Stimulated activated CD8-positive, alpha-beta memory T cell treated with anti-CD3 and anti-CD28 coated beads, Interleukin-12 subunit alpha, Interleukin-12 subunit beta, amount 100 ng/mL, for 1 hour (primary cell): Measurements from ENCODE around the gene SLC26A3.

ENCODE experiments used
- DNase-seq: peaks from one replicate; pipeline ENCODE4 v3.0.0-alpha.2; 2020; ENCODE audit warnings: low read depth

Gene SLC26A3

GRCh38 chr7:107815254-107815882 is 12.3 kb upstream of the SLC26A3 start:
- DNase-seq = no peak

DNA sequence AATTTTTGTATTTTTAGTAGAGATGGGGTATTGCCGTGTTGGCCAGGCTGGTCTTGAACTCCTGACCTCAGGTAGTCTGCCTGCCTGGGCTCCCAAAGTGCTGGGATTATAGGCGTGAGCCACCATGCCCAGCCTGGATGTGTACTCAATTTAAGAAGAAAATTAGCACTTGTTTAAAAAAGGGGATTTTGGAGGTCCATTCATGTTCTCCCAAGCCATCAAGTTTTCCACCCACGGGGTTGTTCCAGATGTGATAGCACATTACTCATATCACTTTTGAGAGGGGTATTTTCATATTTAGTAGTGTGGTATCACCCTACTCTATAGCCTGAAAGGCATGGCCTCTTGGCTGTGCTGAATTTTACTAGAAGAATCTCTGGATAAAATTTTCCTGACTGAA is 10.5 kb upstream of the SLC26A3 start:
- DNase-seq = no peak

DNA sequence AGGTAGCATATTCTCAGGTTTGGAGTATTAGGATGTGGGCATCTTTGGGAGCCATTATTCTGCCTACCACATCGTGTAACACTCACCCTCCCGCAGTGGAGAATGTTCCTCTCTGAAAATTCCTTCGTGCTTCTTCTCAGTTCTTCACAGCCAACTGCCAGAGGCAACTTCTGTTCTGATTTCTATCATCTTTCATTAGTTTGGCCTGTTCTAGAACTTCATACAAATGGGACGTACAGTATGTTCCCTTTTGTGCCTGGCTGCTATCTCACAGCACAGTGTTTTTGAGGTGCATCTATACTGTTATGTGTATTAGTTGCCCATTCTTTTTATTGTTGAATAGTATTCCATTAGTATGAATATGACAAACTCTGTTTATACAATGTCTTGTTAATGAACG is 8.9 kb upstream of the SLC26A3 start:
- no peak for DNase-seq

DNA sequence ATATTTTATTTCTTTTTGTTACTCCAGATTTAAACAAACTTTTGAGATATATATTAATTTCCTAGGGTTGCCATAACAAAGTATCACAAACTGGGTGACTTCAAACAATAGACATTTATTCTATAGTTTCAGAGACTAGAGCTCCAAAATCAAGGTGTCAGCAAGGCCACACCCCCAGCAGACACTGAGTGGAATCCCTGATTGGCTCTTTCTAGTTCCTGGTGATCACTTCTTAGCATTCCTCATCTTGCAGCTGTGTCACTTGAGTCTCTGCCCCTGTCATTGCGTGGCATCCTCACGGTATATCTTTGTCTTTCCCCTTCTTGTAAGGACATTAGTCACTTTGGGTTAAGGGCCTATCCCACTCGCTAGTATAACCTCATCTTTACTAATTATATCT is 7.6 kb upstream of the SLC26A3 start:
- DNase-seq = no peak

DNA sequence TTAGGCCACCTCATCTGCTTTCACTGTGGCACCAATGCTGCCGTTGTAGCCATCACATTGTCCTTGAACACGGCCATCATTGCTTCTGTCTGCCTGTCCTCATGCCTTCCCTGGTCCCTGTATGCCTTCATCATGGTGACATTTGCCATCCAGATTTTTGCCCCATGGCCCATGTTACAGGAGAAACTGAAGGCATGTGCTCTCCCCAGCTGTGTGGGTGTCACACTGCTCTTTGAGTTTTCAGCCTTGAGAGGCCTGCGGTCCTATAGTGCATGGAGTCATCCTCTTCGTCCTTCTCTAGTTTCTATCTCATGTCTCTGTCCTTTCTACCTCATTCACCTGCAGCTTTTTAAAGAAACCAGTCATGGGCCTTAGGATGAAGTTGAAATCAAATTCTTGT is 6.2 kb upstream of the SLC26A3 start:
- no peak for DNase-seq

- DNase-seq = no peak
Measured at GRCh38 chr7:107799647-107800264, 3.3 kb downstream of the SLC26A3 start.

DNA sequence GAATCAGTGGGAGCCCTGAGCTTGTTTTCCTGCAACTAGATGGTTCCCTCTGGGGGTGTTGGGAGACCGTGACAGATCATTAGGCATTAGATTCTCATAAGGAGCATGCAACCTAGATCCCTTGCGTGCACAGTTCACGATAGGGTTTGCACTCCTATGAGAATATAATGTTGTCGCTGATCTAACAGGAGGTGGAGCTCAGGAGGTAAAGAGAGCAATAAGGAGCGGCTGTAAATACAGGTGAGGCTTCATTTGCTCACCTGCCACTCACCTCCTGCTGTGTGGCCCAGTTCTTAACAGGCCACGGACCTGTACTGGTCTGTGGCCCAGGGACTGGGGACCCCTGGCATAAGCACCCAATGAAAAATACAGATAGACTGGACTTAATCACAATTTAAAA is 10.7 kb downstream of the SLC26A3 start:
- no peak for DNase-seq

DNA sequence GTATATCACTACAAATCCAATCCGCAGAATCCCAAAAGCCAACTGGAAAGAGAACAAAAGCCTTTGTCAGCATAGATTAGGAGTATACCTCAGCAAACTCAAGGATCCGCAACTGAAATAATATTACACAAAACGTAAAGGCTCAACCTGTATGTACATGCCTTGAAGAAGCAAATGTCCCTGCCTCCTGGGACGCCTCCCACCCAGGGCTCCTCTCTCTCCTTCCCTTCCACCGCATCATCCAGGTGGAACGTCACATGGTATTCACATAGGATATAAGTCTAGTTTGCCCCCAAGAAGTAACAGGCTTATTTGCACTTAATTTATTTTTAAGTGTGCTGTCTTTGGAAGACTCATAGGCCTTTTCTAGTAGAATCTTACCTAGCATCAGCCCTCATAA is 13.4 kb downstream of the SLC26A3 start:
- no peak for DNase-seq

DNA sequence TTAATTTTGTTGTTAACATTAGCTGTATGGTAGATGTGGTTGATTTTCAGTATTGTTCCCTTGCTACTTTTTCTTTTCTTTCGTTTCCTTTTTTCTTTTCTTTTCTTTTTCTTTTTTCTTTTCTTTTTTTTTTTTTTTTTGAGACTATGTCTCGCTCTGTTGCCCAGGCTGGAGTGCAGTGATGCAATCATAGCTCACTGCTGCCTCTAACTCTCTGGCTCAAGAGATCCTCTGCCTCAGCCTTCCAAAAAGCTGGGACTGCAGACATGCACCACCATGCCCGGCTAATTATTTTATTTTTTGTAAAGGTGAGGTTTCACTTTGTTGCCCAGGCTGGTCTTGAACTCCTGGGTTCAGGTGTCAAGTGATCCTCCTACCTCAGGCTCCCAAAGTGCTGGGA is 14.4 kb downstream of the SLC26A3 start:
- DNase-seq = no peak

DNA sequence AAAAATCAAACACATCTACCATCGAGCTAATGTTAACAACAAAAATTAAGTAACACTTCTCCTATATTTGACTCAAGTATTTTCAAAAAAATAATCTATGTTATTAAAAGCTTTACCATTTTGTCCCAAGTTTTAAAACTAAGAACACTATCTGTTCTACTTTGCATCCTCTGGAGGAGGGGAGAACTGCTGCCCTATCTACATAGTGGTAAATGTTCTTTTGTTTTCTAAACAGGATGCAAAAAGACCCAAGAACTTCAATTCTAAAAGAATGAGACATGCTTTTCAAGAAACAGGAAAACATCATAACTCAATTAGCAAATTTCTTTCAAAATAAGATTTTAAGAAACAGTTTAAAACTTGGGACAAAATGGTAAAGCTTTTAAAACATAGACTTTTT is 14.8 kb downstream of the SLC26A3 start:
- no peak for DNase-seq

- no peak for DNase-seq
Measured at GRCh38 chr7:107785926-107786325, 17.1 kb downstream of the SLC26A3 start.

GRCh38 chr7:107785170-107785569 is 17.9 kb downstream of the SLC26A3 start:
- DNase-seq = no peak

DNA sequence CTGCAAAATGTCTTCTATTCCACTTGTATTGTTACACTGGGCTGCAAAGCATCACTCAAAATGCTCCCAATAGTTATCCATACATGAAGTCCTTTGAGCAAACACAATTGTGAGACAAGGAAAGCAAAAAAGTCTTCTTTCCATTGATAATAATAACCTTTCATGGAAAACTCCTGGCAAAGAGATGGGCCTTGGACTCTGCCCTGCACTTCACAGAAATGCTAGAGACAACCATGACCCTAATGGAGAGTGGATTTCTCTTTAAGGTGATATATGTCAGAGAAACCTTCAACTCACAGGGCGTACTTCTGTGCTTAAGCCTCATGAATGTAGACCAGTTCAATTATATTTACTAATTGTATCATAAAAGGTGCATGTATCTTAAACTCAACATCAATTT is 19.4 kb downstream of the SLC26A3 start:
- DNase-seq = no peak

GRCh38 chr7:107782374-107782773 is 20.6 kb downstream of the SLC26A3 start:
- DNase-seq = no peak

DNA sequence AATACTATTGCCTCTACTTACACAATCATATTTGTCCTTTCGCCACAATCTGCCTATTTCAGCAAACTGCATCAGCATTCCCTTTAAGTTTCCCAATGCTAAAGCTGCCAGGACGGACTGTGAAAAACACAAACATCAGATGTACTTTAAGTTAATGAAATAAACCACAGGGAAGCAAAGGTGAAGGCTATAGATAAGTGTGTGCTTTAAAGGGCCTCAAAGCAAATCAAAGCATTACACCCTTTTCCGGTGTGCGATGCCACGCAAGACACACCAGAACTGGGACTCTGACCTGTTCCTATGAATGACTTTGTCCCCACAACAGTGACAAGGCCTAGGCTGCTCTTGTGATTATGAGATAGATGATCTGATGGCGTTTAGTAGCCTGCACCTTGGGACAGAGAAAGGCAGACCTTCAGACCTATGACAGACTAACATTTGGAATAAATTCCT is 23.4 kb downstream of the SLC26A3 start:
- no peak for DNase-seq

DNA sequence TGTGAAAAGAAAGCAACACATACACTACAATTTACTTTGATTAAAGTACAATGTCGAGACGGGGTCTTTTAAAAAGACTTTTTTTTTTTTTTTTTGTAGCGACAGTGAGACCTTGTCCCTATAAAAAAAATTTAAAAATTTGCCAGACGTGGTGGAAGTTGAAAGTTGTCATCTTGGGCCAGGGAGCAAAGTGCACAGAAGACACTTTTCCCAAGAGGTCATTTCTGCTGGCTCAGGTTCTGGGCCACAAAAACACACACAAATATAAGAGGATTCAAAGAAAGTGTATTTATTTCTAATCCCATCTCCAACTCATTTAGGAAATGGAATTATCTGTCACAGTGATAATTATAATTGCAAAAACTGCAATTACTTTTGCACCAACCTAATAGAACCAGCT is 24.7 kb downstream of the SLC26A3 start:
- DNase-seq = no peak

DNA sequence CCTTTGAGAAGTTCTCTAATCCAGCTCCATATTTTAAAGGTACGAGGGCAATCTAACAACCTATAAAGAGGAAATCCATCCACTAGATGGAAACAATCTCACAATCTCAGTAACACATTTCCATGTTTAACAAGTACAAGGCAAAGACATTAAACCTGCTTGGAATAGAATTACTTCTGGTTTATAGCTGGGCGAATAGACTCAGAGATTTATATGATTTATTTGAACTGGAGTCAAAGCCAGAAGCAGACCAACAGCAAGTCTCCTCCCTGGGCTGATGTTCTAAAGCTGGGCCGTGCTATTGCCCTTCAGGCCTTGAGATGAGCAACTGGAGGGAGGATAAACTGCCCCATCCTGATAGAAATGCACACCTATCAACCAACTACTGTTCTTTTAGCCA is 25.3 kb downstream of the SLC26A3 start:
- DNase-seq = no peak

- no peak for DNase-seq
Measured at GRCh38 chr7:107773027-107773426, 30.0 kb downstream of the SLC26A3 start.

DNA sequence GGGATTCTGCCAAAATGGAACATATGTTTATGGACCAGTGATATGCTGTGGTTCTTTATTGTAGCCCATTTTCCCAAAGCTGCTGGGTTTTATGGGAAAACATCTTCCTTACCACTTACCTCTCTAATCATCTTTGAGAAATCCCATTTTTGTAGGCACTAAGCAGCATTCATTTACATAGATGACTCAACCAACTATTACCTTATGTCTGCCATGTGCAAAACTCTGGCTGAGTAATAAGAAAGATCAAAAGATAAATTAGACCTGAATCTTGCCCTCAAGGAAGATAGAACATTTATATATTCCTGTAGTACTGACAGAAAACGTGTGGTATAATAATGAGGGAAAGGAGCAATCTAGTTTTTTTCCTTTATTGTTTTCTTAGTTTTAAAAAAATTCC is 34.8 kb downstream of the SLC26A3 start:
- no peak for DNase-seq

GRCh38 chr7:107767391-107767790 is 35.6 kb downstream of the SLC26A3 start:
- DNase-seq = no peak

- DNase-seq = no peak
Measured at GRCh38 chr7:107758667-107759066, 44.4 kb downstream of the SLC26A3 start.

GRCh38 chr7:107754642-107755041 is 48.4 kb downstream of the SLC26A3 start:
- DNase-seq = no peak

GRCh38 chr7:107751113-107751512 is 51.9 kb downstream of the SLC26A3 start:
- no peak for DNase-seq

DNA sequence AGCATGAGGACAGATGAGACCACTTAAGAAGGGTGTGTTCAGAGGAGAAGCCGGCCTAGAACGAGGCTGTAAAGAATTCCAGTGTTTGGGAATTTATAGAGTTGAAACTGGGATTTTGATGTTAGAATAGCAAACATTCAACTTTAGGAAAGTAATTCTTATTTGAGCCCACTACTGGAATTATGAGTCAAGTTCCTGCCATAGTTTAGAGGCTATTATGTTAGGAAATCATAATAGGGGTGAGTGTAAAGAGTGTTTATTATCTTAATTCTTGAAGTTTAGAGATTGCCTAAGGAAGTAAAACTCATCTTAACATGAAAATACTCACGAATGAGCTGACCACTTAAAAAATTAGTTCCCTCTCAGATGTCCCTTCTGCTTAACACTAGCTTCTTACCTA is 57.0 kb downstream of the SLC26A3 start:
- no peak for DNase-seq
